Nucleus accumbens (tissue), 56 donors: Measurements from ENCODE around the gene SIRT5.
A peak's percentile ranks its signal among the peaks of the same experiment; 100 is the strongest.

ENCODE experiments used
- DNase-seq, 56 donors: peaks; one replicate each; lab custom pipeline; 2025; lab: John Stamatoyannopoulos, UW

Gene SIRT5

DNA sequence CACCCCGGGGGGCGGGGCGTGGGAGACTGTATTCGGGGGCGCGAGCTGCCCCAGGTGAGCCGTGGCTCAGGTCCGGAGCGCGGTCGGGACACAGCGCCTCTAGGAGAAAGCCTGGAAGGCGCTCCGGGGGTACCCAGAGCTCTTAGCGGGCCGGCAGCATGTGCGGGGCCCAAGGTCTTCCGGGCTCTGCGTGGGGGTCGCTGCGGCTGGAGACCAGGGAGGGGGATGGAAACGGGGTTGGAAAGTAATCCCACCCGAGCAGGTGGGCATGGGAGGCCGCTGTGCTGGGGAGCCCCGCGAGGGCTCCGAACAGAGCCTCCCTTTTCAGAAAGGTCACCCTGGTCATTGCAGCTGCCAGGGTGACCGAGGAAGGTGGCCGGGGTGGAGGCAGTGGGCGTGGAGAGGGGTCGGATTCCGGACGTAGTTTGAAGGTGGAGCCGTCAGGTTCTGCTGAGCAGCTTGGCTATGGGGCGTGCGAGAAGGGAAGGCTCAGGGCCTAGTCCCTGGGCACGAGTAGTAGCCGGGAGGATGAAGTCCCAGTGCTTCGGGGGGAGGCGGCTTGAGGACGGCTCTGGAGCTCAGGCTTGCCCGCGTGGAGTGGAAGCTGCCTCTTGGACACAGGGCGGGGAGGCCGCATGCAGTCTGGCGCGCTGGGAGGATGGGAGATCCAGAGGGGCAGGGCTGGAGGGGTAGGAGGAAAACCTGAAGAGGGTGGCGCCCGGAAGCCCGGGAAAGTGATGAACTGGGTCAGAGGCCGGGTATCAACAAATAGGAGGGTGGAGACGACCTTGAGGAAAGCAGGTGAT is at the start of gene SIRT5:
Gene SIRT5, plus strand, starts transcription at position 31 of the 806 bp plus-strand sequence. CDS start 9,510 bp downstream, outside the sequence.
- DNase-seq, result peak in 54 of 56 donors; percentile 22 to 87 (median 66)

DNA sequence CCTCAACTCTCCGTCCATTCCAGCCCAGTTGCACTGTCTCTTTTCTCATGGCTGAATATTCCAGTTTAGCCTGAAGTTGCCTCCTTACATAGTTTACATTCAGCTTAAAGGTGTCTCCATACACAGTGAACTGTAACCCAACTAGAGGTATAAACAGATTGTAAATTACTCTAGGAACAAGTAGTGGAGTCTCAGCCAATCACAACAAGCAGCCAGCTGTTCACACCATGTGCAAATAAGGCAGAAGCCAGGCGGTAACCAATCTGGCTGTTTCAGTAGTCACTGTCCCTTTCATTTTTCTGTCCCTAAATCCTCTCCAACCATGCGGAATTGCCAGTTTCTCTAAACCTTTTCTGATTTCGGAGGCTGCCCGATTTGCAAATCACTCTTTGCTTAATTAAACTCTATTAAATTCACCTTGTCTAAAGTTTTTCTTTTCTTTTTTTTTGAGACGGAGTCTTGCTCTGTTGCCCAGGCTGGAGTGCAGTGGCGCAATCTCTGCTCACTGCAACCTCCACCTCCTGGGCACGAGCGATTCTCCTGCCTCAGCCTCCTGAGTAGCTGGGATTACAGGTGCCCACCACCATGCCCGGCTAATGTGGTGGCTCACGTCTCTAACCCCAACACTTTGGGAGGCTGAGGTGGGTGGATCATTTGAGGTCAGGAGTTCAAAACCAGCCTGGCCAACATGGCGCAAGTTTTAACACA is 49.4 kb upstream of the SIRT5 start:
- DNase-seq, result no peak

DNA sequence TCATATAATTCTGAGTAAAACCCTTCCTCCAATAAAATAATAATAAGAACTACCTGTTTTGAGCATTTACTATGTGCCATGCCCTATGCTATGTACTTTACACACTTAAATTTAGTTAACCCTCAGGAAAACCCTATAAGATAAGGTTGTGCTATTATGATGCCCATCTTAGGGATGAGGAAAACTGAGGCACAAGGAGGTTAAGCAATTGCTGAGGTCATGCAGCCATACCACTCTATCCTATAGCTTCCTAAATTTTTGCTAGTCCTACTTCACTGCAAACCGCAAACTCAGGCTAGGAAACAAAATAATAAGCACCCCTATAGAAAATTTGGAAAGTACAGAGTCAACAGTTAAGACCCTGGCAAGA is 48.1 kb upstream of the SIRT5 start:
- no peak for DNase-seq

DNA sequence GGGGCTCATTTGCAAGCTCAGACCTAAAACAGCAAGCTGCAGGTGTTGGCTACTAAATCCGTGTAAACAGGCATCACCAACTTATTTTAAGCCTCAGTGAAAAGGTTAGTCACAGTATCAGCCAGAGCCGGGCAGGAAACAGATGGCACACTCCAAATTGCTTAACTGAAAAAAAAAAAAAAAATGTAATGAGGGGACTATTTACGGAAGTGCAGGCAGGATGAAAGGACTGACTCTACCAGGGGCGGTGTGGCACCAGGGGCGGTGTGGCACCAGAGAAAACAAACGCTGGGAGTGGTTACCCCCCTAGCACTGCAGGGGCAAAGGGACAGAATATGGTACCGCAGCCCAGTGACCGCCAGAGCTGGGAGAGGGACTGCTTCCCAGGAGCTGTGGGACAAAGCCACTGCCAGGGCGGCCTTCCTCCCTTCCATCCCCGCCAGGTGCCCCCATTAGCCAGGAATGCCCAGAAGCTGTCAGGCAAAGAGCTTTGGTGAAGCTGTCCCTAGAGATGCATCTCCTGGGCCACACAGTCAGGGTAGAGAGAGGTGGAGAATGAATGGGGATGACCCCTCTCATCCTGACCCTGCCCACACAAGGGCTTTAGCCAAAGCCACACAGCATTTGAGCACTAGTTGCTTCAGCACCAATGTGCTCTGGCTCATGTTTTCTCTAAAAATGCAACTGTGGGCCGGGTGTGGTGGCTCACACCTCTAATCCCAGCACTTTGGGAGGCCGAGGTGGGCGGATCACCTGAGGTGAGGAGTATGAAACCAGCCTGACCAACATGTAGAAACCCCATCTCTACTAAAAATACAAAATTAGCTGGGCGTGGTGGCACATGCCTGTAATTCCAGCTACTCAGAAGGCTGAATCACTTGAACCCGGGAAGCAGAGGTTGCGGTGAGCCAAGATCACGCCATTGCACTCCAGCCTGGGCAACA is 47.4 kb upstream of the SIRT5 start:
- no peak for DNase-seq

DNA sequence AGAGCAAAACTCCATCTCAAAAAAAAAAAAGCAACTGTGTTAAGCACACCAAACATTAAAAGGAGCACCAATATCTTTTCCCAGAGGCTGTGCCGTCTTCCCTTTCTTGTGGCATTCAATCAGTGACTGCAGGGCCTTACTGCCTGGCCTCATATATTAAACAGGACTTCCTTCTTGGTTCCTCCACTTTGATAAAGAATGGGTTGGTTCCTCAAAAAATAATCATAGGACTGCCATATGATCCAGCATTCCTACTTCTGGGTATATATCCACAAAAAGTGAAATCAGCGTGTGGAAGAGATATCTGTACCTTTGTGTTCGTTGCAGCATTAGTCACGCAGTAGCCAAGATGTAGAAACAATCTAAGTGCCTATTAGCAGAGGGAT is 46.7 kb upstream of the SIRT5 start:
- DNase-seq, result no peak

DNA sequence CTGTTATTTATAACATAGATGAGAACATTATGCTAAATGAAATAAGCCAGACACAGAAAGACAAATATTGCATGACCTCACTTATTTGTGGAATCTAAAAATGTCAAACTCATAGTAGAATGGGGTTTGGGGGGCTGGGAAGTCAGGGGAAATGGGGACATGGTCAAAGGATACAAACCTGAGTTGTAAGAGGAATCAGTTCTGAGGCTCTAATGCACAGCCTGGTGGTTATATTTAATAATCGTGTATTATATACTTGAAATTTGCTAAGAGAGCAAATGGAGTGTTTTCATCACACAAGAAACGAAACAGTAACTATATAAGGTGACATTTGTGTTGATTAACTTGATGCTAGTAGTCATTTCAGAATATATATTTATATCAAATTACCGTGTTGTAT is 46.2 kb upstream of the SIRT5 start:
- no peak for DNase-seq

DNA sequence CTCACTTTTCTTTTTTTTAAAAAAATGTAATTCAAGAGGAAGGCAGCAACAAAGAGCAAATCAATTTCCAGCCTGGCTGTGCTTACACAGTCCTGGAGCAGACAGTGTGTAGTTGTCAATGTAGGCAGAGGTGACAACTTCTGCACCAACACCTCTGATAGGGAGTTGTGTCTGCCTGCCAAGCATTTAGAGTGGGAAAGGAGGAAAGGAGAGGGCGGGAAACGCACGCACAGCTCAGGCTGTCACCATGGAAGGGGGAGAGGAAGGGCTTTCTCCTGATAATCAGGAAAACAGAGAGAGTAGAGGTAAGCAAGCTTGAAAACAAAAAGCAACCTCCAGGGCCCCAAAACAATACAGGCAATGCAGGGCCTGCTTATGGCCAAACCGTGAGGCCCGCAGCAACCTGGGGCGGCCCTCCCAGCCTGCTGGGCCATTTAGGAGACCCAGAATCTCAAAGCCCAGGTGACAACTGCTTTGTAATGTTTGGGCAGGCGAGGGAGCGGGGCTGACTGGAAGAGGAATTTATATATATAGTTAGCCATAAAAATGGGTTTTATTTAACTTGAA is 45.5 kb upstream of the SIRT5 start:
- DNase-seq, result no peak

DNA sequence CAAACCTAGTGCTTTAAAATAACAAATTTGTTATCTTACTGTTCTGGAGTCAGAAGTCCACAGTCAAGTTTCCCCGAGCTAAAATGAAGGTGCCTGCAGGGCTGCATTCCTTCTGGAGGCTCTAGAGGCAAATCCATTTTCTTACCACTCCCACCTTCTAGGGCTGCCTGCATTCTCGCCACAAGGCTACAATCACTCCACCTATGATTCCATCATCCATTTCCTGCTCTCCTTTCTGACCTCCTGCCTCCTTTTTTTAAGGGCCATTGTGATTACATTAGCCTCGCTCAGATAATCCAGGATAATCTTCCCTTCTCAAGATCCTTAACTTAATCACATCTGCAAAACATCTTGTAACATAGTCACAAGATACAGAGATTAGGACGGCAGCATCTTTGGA is 42.4 kb upstream of the SIRT5 start:
- DNase-seq, result no peak

DNA sequence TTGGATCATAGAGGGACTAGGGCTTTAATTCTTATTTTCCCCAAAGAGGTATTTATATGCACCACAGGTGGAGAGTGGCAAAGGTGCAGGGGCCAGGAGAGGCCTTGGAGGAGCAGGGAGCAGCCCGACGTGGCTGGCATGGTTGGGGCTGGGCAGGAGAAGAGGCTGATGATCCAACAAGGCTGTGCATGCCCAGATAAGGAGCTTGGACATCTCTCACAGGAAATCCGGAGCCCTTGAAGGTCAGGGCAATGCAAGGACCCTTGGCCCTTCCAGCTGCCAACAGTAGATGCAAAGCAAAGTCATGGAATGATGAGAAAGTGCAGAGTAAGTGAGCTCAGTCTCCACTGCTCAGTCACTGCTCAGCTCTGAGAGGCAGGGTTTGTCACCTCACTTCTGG is 39.9 kb upstream of the SIRT5 start:
- no peak for DNase-seq

DNA sequence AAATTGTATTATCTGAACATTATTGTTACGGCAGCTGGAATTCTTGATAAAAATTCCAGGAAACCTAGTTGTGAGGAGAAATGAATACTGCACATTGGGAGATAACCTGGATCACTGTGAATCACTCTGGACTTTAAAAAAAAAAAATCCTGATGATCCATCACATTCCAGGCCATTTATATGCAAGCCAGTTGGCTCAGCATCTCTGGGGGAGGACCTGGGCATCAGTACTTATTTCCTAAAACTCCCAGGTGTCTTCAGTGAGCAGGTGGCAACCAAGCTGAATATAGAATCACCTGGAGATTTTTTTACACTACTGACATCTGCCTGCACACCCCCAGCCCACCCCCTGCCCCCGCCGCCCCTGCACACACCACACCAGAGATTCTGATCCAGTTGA is 39.1 kb upstream of the SIRT5 start:
- no peak for DNase-seq

DNA sequence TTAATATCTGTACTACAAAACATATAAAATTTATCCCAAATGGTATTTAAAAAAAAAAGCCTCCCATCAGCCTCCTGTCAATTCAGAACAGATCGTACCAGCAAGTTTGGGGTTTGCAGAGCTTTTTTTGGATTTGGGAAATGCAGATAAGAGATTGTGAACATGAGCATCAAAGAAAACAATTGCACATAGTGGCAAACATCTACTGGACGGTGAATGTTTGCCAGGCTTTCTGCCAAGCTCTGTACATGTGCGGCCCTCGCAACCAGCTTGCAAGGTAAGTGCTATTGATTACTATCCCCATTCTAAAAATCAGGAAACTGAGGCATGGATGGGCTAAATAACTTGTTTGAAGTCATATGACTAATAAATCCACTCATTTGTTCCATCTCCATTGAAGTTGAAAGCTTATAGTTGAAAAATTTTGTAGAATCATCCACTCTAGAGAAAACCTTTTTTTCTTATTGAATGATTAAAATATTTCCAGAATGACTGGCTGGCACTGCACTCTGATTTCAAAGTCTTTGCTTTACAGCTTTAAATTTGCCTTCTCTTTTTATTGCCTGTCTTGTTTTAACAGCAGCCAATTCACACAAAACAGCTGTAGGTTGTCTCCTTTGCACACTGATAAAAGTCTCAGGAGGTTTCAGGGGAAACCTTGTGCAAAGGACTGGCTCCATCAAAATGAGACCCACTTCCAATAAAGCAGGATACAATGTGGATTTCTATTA is 37.4 kb upstream of the SIRT5 start:
- DNase-seq, result no peak

DNA sequence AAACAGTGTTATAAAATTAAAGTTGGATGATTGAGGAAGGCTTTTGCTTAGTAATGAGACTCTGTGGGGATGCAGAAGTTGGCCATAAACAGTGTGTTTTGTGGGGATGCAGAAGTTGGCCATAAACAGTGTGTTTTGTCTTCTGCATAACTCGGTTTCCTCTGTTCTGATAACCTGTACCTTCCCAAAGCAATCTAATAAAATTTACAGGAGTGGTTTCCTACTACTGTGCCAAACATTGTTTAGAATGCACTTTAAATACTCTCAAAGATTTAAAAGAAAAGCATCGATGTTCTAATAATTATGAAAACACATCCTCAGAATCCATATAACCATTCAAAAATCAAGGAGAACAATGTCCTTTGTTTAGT is 36.9 kb upstream of the SIRT5 start:
- no peak for DNase-seq

DNA sequence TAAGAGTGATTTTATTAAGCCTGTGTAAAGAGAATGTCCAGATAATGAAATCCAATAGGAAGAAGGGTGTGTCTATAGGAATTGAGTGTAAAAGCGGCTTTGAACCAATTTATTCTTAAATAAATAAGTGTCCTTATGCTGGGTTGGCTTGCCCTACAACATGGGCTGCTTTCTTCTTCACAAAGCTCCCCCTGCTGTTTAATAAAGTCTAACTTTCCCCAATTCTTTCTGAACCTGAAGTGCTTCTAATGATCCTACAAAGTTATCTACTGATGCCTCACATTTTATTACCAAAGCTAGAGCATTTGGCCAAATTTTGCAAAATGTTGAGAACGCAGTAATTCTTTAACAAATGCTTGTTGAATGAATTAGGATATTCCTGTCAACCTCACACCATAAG is 36.3 kb upstream of the SIRT5 start:
- DNase-seq, result no peak

DNA sequence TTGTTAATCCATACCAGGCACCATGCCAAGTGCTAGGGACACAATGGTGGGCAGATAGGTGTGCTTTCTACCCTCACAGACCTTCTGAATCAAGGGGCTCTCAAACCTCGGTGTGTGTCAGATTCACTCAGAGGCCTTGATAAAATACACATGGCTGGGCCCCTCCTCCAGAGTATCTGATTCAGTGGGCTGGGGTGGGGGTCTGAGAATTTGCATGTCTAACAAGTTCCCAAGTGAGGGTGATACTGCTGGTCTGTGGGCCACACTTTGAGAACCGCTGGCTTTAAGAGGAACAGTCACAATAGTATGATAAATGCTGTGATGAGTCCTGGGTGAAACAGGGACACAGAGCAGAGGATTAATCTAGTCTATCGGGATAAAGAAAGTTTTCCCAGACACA is 35.8 kb upstream of the SIRT5 start:
- DNase-seq, result no peak

DNA sequence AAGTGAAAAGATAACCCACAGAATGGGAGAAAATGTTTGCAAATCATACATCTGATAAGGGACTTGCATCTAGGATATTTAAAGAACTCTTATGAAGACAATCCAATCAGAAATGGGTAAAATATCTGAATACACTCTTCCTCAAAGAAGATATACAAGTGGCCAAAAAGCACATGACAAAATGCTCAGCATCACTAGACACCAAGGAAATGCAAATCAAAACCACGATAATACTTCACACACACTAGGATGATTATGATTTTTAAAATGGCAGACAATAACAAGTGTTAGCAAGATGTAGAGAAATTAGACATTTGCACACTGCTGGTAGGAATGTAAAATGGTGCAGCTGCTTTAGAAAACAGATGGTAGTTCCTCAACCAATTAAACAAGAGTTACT is 34.8 kb upstream of the SIRT5 start:
- DNase-seq, result no peak

DNA sequence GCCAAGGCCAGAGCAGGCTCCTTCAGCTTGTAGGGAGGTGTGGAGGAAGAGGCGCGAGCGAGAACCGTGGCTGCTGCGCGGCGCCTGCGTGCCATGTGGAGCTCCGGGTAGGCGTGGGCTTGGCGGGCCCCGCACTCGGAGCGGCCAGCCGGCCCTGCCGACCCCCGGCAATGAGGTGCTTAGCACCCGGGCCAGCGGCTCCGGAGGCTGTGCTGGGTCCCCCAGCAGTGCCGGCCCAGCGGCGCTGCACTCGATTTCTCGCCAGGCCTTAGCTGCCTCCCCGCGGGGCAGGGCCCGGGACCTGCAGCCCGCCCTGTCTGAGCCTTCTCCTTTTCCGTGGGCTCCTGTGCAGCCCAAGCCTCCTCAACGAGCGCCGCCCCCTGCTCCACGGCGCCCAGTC is 32.9 kb upstream of the SIRT5 start:
- no peak for DNase-seq

DNA sequence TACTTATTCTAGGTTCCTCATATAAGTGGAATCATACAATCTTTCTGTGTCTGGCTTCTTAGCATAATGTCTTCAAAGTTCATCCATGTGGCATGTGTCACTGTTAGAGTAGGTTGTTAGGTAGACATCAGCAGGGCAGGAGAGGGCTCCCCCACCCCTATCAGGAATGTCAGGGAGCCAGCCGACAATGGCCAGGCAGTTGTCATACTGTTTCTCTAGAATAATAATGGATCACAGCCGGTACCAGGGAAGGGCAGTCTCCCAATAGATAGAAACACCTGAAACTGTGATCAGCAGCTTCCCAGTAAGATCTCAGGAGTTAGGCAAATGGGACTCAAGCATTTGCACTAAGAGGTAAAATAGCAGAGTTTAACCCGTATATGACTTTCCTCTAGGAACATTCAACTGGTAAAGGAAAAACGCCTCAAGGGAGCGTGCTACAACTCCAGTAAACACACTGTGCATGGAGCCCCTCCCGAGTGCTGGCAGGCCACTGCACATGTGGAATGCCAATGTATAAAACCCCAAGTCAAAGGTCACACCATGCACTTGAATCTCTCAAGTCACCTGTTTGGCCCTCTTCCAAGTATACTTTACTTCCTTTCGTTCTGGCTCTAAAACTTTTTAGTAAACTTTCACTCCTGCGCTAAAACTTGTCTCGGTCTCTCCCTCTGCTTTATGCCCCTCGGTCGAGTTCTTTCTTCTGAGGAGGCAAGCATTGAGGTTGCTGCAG is 29.8 kb upstream of the SIRT5 start:
- DNase-seq, result no peak

DNA sequence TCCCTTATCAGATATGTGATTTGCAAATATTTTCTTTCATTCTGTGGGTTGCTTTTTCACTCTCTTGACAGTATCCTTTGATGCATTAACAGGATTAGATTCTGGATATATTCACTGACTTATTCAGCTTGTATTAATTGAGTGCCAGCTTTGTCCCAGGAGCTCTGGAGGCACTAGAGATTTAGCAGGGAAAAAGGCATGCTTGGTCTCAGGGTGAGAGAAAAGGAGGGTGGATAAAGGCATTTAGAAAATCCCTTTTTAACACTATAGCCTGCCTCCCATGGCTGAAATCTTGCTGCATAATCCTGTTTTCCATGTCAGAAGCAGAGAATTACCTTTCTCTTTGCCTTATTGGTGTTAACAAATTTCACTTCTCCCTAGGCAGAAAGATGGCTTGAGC is 28.5 kb upstream of the SIRT5 start:
- no peak for DNase-seq

DNA sequence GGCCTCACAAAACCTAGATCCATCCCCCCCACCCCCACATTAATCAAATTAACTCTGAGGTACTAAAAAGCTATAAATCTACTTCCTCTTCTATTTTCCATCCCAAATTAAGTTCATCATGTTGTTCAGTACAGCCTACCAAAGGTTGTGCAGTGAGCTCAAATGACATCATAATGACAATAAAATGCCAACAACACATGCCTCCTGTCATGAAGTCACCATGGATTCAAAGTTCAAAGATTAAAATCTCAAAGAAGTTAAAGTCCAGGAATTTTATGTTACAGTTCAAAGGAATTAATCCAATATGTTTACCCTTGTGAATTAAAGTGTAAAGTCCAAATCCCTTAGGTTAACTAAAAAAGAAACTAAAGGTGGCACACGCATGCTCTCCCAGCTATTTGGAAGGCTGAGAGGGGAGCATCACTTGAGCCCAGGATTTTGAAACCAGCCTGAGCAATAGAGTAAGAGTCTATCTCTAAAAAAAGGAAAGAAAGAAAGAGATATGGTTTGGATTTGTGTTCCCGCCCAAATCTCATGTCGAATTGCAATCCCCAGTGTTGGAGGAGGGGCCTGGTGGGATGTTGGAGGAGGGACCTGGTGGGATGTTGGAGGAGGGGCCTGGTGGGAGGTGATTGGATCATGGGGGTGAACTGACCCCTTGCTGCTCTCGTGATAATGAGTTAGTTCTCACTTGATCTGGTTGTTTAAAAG is 25.7 kb upstream of the SIRT5 start:
- no peak for DNase-seq
